IPS-20b (cell line): Measurements from ENCODE around the gene RNF220.
"Not testable (repeated sequence)": the region's sequence is repeated elsewhere in the genome, so short reads cannot be mapped to it uniquely, and the experiment has no call there.

Experiments
- H3K27ac ChIP-seq: one replicate; pipeline ENCODE4 v1.5.1; 2013; ENCODE audit warnings: low read length
- H3K27me3 ChIP-seq: 2 replicates; pipeline ENCODE4 v1.6.1; 2013; ENCODE audit warnings: mild to moderate bottlenecking, low read length, inconsistent platforms; ENCODE audit not compliant: insufficient read depth
- H3K36me3 ChIP-seq: 2 replicates; pipeline ENCODE4 v1.6.1; 2013; ENCODE audit warnings: low read depth, mild to moderate bottlenecking, inconsistent platforms, low read length, moderate library complexity; ENCODE audit not compliant: insufficient read depth
- H3K4me1 ChIP-seq: 2 replicates; pipeline ENCODE4 v1.6.1; 2013; ENCODE audit warnings: mild to moderate bottlenecking, control low read depth, inconsistent platforms, low read length, moderate library complexity; ENCODE audit not compliant: insufficient read depth
- H3K4me3 ChIP-seq: 2 replicates; pipeline ENCODE4 v1.5.1; 2013; ENCODE audit warnings: mild to moderate bottlenecking, low read length, inconsistent platforms
- H3K9ac ChIP-seq: 2 replicates; pipeline ENCODE4 v1.6.1; 2013; ENCODE audit warnings: low read depth, mild to moderate bottlenecking, inconsistent platforms, low read length, moderate library complexity
- H3K9me3 ChIP-seq: 2 replicates; pipeline ENCODE4 v1.6.1; 2013; ENCODE audit warnings: mild to moderate bottlenecking, low read depth, low read length, inconsistent platforms; ENCODE audit not compliant: insufficient read depth

Gene RNF220

DNA sequence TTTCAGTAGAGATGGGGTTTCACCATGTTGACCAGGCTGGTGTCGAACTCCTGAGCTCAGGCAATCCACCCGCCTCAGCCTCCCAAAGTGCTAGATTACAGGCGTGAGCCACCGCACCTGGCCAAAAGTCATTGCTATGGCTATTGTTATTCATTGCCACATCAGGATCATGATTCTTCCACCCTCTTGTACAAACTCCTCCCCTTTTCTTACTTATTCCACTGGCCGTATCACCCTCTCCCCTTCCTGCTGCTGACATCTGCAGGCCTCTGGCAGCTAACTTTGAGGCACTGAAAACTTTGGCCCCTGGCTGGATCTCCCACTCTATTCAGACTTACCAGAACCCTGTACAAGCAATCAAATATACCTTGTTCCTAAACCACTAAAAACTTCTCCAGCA is 258.4 kb downstream of the RNF220 start:
- Histone ChIP-seq H3K4me3 (no peak overlapping the region), H3K9ac (no peak overlapping the region), H3K36me3 (no peaks in the 10 kb centered on the region), H3K27ac (no peak overlapping the region), H3K4me1 (no peaks in the 10 kb centered on the region; the same call in 1 of the 2 replicates), H3K9me3 (no peaks in the 10 kb centered on the region), H3K27me3 (no peaks in the 10 kb centered on the region)

DNA sequence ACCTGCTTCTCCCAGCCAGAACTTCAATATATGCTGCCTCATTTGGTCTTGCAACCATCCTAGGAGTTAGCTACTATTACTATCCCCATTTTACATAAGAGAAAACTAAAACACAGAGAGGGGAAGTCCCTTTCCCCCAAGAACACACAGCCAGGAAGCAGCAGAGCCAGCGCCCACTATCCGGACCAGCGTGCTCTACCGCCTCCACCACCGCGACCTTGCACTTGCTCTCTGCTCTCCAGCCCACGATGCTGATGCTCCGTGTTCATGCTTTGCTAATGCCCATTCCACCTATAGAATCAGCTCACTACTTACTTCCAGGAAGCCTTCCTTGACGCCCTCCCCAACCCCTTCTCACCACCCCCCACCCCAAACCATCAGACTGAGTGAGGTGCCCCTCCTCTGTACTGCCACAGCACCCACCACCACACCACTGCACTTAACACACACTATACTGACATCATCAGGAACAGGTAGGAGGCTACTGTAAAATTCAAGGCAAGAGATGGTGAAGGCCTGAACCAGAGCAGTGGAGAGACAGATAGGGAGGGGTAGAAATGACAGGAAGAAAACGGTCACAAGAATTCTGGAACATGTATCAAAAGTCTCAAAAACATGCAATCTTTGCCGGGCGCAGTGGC is 259.8 kb downstream of the RNF220 start:
- H3K9me3 ChIP-seq, result no peaks in the 10 kb centered on the region
- no peaks in the 10 kb centered on the region; the same call in 1 of the 2 replicates for H3K4me1 ChIP-seq
- H3K27me3 ChIP-seq, result no peaks in the 10 kb centered on the region
- no peak overlapping the region for H3K27ac ChIP-seq
- no peak overlapping the region for H3K9ac ChIP-seq
- no peaks in the 10 kb centered on the region for H3K36me3 ChIP-seq
- H3K4me3 ChIP-seq, result no peak overlapping the region

DNA sequence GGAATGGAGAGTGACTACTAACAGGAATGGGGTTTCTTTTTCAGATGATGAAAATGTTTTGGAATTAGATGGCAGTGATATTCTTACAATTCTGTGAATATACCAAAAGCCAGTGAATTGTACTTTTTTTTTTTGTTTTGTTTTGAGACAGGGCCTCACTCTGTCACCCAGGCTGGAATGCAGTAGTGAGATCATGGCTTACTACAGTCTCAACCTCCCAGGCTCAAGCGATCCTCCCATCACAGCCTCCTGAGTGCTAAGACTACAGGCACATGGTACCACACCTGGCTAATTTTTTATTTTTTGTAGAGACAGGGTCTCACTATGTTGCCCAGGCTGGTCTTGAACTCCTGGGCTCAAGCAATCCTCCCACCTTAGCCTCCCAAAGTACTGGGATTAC is 261.7 kb downstream of the RNF220 start:
- not testable (repeated sequence) for H3K27ac ChIP-seq, H3K9me3 ChIP-seq, H3K36me3 ChIP-seq, H3K9ac ChIP-seq, H3K27me3 ChIP-seq, H3K4me3 ChIP-seq, H3K4me1 ChIP-seq

DNA sequence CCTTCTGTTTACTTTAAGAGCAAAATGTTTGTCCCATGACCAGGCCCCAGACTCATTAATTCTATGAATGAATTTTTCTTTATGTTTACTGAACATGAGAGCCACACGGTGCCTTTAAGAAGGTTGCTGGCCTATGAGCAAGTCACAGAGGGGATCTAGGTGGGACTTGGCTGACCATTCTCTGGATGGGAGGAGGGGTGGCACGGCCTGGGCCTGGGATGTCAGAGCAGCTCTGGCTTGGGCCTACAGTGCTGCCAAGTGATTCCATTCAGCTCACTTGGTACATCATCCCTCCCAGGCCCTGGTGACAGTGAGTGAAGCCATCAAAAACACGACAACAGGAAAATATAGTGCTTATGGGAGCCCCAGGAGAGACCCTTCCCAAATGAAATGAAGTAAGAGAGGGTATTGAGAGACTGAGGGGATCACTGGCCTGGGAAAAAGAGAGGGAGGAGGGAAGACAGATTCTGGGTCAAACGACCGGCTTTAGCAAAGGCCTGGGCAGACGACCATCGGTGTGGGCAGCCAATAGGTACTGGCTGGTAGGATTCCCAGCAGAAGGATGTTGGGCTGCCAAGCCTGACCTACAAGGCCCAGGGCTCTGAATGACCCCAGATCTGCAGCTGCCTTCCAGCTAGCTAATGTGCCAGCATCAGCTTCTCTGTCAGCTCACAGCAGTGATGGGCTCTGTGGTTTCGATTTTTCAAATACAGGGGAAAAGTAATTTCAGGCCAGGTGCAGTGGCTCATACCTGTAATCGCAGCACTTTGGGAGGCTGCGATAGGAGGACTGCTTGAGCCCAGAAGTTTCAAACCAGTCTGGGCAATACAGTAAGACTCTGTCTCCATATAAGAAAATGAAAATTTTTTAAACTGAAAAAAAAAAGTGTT is 265.9 kb downstream of the RNF220 start:
- Histone ChIP-seq H3K4me1 (peaks cover 9% of the 10 kb centered on the region; the same call in 1 of the 2 replicates), H3K4me3 (no peak overlapping the region), H3K27me3 (no peaks in the 10 kb centered on the region; the same call in 1 of the 2 replicates), H3K9me3 (no peaks in the 10 kb centered on the region), H3K36me3 (no peaks in the 10 kb centered on the region), H3K27ac (no peak overlapping the region), H3K9ac (no peak overlapping the region)

DNA sequence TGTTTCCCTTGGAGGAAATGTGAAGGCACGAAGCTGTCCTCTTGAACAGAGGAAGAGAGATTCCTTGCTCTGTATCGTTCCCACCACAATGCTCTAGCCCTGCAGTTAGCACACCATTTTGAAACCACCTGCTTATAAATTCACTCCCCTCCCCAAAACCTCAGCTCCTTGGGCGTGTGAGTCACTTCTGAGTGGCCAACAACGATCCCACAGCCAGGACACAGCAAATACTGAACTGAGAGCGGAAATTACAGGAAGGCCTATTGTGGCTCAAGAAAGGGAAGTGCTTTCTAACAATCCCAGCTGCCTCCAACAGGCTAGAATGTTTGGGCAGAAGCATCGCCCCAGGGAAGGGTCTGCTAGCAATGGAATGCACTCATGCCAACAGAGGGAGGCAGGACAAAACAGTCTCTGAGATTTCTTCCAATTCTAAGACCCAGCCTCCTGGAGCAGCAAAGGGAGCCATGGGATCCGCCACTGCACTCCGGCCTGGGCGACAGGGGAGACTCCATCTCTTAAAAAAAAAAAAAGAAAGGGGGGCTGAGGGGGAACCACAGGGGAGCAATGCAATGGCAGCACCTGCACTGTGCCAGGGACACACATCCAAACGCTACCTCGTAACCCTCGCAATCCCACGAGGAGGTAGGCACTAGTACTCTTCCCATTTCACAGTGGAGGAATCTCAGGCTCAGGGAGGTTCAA is 267.4 kb downstream of the RNF220 start:
- peak overlapping the region; percentile 12; the same call in 1 of the 2 replicates for H3K9ac ChIP-seq
- no peaks in the 10 kb centered on the region for H3K9me3 ChIP-seq
- peaks cover 9% of the 10 kb centered on the region for H3K4me1 ChIP-seq
- H3K27me3 ChIP-seq, result no peaks in the 10 kb centered on the region; the same call in 1 of the 2 replicates
- no peak overlapping the region for H3K4me3 ChIP-seq
- no peak overlapping the region for H3K27ac ChIP-seq
- H3K36me3 ChIP-seq, result no peaks in the 10 kb centered on the region

DNA sequence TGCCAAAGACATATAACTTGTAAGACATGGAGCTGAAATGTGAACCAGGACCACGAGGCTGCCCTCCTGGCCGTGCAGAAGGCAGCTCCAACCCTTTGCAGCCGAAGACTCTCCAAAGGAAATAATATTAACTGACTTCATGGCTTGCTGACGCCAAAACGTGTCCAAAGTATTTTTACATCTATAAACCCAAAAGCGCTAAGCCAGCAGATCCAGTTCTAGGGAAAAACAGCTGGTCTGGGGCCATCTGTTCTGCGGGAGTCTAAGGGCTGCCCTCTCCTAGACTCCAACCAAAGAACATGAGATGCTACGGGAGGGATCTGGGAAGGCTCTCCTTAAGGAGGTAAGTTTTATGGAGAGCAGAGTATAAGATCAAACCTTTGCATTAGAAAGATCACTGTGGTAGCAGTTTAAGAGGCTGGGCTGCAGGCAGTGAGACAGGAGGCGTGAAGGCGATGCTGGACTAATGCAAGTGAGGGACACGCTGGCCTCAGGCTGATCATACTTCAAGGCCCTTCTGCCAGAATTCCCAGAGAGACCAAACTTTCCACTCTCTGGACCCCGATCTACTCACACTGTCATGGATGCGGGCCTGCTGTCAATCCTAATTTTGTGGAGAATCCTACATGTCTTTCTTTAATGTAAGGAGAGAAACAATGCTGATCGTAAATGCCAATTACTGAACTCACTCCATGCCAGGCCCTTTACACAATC is 268.1 kb downstream of the RNF220 start:
- Histone ChIP-seq H3K36me3 (no peaks in the 10 kb centered on the region), H3K27ac (no peak overlapping the region), H3K9ac (peak overlapping the region; percentile 86; the same call in 1 of the 2 replicates), H3K4me3 (peak overlapping the region; percentile 91), H3K27me3 (no peaks in the 10 kb centered on the region; the same call in 1 of the 2 replicates), H3K9me3 (no peaks in the 10 kb centered on the region), H3K4me1 (peaks cover 9% of the 10 kb centered on the region)

DNA sequence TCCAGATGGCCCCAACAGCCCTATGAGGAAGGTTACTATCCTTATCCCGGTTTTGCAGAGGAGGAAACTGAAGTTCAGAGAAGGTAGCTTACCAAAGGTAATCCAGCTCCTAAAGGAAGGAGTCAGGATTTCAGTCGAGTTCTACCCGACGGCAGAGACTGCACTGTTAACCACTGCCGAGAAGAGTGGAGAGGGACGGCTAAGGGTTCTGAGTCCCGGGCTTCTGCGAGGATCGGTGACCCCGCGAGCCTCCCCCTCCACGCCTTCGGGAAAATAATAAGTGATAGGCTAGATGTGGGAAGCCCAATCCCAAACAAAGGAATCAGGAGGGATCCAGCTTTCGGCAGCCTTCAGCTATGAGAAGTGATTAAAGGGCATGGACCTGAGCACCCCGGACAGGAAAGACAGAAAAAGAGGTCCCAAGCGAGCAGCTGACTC is 268.6 kb downstream of the RNF220 start:
- peak overlapping the region; percentile 91 for H3K4me3 ChIP-seq
- H3K27ac ChIP-seq, result no peak overlapping the region
- H3K9ac ChIP-seq, result peak overlapping the region; percentile 86; the same call in 1 of the 2 replicates
- H3K27me3 ChIP-seq, result no peaks in the 10 kb centered on the region; the same call in 1 of the 2 replicates
- no peaks in the 10 kb centered on the region for H3K9me3 ChIP-seq
- no peaks in the 10 kb centered on the region for H3K36me3 ChIP-seq
- H3K4me1 ChIP-seq, result peaks cover 9% of the 10 kb centered on the region

DNA sequence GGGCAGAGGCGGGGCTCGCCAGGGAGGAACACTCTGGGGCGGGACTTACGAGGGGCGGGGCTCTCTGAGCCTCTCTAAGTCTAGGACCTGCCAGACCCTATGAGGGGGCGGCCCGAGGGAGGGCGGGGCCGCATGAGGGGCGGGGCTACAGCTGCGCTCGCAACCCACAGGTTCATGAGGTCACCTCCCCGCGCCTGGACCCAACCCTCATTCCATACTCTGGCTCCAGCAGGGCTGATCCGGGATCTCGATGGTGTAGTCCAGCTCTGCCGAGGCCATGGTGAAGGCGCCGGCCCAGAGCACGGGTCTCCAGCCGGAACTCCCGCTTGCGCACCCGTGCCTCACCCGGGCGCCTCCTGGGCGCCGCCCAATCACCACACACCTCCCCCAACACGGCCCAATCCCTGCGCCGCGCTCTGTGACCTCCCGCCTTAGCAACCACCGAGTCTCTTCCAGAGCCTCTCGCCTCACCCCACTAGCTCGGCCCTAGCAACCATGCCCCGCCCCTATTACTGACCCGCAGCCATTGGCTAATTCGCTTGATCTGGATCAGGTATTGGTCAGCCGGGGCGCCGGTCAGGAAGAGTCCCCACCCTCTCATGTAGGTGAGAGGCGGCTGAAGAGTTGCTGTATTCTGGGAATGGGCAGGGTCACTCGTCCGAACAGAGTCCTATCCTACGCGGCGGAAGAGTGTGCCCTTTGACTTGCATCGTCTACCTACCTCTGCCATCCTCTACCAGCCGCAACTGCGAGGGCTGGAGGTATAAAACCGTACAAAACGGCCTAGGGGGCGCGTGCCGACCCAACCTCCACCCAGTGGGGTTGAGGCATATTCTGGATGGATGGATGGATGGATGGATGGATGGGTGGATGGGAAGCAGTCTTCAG is 269.3 kb downstream of the RNF220 start, which contains the start of the genes ARMH1 and TMEM53:
TSS of gene ARMH1 (plus strand) at position 602 of the 888 bp plus-strand sequence. CDS start 14,984 bp downstream, outside the sequence.
TSS of gene TMEM53 (minus strand) at position 369 of the 888 bp plus-strand sequence. CDS start at position 279, 90 bp downstream.
- Histone ChIP-seq H3K9me3 (no peaks in the 10 kb centered on the region), H3K9ac (peak within 1 kb of the TSS; percentile 86; the same call in 1 of the 2 replicates), H3K4me1 (peaks cover 9% of the 10 kb centered on the region), H3K36me3 (no peaks in the 10 kb centered on the region), H3K4me3 (peak within 1 kb of the TSS; percentile 91), H3K27ac (no peak within 1 kb of the TSS), H3K27me3 (no peaks in the 10 kb centered on the region; the same call in 1 of the 2 replicates)

DNA sequence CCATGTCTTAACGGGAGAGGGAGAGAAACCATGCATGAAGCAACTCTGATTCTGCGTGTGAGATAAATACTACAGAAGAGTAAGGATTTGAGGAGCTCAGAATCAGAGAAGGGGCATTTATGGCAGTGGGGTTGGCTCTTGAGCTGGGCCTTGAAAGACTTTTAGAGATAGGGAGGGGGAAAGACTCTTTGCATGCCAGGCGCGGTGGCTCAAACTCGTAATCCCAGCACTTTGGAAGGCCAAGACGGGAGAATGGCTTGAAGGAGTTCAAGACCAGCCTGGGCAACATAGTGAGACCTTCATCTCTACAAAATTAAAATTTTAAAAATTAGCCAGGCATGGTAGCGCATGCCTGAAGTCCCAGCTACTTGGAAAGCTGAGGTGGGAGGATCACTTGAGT is 270.1 kb downstream of the RNF220 start:
- Histone ChIP-seq H3K4me3 (peak overlapping the region; percentile 91), H3K36me3 (no peaks in the 10 kb centered on the region), H3K9ac (peak overlapping the region; percentile 69; the same call in 1 of the 2 replicates), H3K9me3 (no peaks in the 10 kb centered on the region), H3K27me3 (no peaks in the 10 kb centered on the region; the same call in 1 of the 2 replicates), H3K27ac (no peak overlapping the region), H3K4me1 (peaks cover 9% of the 10 kb centered on the region)

DNA sequence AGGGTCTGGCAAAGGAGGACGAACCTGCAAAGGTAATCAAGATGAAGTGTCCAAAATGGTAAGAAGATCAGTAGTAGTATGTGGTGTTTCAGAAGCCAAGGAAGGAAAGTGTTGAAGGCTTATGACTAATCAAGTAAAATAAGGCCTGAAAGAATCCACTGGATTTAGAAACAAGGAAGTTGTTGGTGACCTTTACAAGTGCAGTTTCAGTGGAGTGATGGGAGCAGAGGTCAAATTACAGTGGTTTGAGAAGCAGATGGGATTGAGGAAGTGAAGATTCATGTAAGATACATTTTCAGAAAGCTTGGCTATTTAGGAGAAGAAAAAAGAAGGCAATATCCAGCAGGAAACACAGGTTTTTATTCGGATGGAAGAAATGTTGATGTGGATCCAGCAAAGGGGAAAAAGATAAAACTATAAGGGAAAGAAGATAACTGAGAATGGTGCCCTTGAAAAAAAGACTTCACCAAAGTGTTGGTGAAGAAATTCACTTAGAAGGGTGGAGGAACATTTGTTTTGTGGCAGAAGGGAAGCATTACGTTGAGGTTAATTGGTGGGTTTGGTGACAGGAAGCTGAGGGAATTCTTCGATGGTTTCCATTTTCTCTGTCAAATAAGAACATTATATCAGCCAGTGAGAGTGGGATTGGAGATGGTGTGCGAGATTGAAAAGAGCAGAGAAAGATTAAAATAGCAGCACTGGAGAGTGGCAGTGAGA is 271.6 kb downstream of the RNF220 start:
- Histone ChIP-seq H3K27me3 (no peaks in the 10 kb centered on the region; the same call in 1 of the 2 replicates), H3K9me3 (no peaks in the 10 kb centered on the region), H3K36me3 (no peaks in the 10 kb centered on the region), H3K4me3 (no peak overlapping the region), H3K4me1 (peaks cover 9% of the 10 kb centered on the region), H3K9ac (no peak overlapping the region), H3K27ac (no peak overlapping the region)
